Measurements from ENCODE around the gene GSTO1. TPM values are rescaled to one million over a fixed set of nuclear protein-coding genes. Genes with fewer than 3 reads are reported as not detected.
A peak's percentile ranks its signal among the peaks of the same experiment; 100 is the strongest.

GSTO1 gene
- total and polyA plus RNA-seq, 2 of the 13 experiments (the other 11 are each of a cell fraction or from before 2014, with no cell fraction given): 228 to 300 TPM

- TF ChIP-seq ZNF766 (CRISPR knock-in tag; IDR thresholded peaks at IDR 0.05; ENCODE audit: borderline replicate concordance) (no peak), PPARG (CRISPR knock-in tag; conservative IDR thresholded peaks at IDR 0.05) (0 out of 2 replicates have a peak, but pooled peaks have one; percentile 32), ZBTB26 (CRISPR knock-in tag; IDR thresholded peaks at IDR 0.05; ENCODE audit: borderline replicate concordance) (no peak), EEA1 (CRISPR knock-in tag; IDR thresholded peaks at IDR 0.05; ENCODE audit: borderline replicate concordance) (no peak), SRSF1 (optimal IDR thresholded peaks at IDR 0.05; ENCODE audit: low read depth, low read length) (no peak), KAT8 (CRISPR knock-in tag; IDR thresholded peaks at IDR 0.05) (peak; percentile 23; the same call in 1 of the 2 replicates), KDM6A (CRISPR knock-in tag; IDR thresholded peaks at IDR 0.05; ENCODE audit: low read depth) (0 out of 2 replicates have a peak, but pooled peaks have one; percentile 29), KIAA2018 (CRISPR knock-in tag; IDR thresholded peaks at IDR 0.05; ENCODE audit: borderline replicate concordance) (no peak), HNF4A (CRISPR knock-in tag; IDR thresholded peaks at IDR 0.05) (peak; percentile 85), HMGXB4 (CRISPR knock-in tag; IDR thresholded peaks at IDR 0.05; ENCODE audit: borderline replicate concordance in 1 of 2, low read depth in 1 of 2) (no peak), THAP11 (CRISPR knock-in tag; IDR thresholded peaks at IDR 0.05) (no peak), CBX2 (IDR thresholded peaks at IDR 0.05; ENCODE audit: low read depth, low read length) (no peak), CBX2 (CRISPR knock-in tag; IDR thresholded peaks at IDR 0.05; ENCODE audit: low read depth) (no peak), AGO2 (optimal IDR thresholded peaks at IDR 0.05; ENCODE audit: low read depth, low read length) (no peak), SOX5 (CRISPR knock-in tag; IDR thresholded peaks at IDR 0.05; ENCODE audit: borderline replicate concordance) (0 out of 2 replicates have a peak, but pooled peaks have one; percentile 39), KDM5B (CRISPR knock-in tag; IDR thresholded peaks at IDR 0.05; ENCODE audit: borderline replicate concordance) (no peak), PAF1 (CRISPR knock-in tag; IDR thresholded peaks at IDR 0.05) (no peak), MAZ (IDR thresholded peaks at IDR 0.05; ENCODE audit: borderline replicate concordance, low read depth, low read length) (no peak), MAZ (CRISPR knock-in tag; IDR thresholded peaks at IDR 0.05; ENCODE audit: low read depth) (no peak)
Measured at GRCh38 chr10:104286939-104287338, 32.2 kb downstream of the GSTO1 start (continued).

All from HepG2 (cell line).